Endodermal cell (in vitro differentiated cells): ENCODE measurements around the gene TMEM150C. TPM values are rescaled to one million over a fixed set of nuclear protein-coding genes. Genes with fewer than 3 reads are reported as not detected.

Experiments
- DNase-seq: peaks from one replicate; pipeline ENCODE4 v3.0.0-alpha.2; 2017
- H3K27ac ChIP-seq: 2 replicates; pipeline ENCODE4 v1.5.1; 2013; ENCODE audit warnings: mild to moderate bottlenecking, low read depth, low read length, moderate library complexity
- H3K27me3 ChIP-seq: 2 replicates; pipeline ENCODE4 v1.6.1; 2013; ENCODE audit warnings: mild to moderate bottlenecking, low read length, moderate library complexity; ENCODE audit not compliant: insufficient read depth, control insufficient read depth, poor library complexity, severe bottlenecking
- H3K36me3 ChIP-seq: 2 replicates; pipeline ENCODE4 v1.7.0; 2013; ENCODE audit warnings: mild to moderate bottlenecking, low read length, moderate library complexity; ENCODE audit not compliant: control insufficient read depth, insufficient read depth
- H3K4me1 ChIP-seq: one replicate; pipeline ENCODE4 v1.7.0; 2013; ENCODE audit warnings: low read length; ENCODE audit not compliant: control insufficient read depth, insufficient read depth
- H3K4me3 ChIP-seq: 2 replicates; pipeline ENCODE4 v1.5.1; 2013; ENCODE audit warnings: mild to moderate bottlenecking, low read length, moderate library complexity
- H3K9ac ChIP-seq: 2 replicates; pipeline ENCODE4 v1.6.1; 2013; ENCODE audit warnings: mild to moderate bottlenecking, low read length, moderate library complexity; ENCODE audit not compliant: poor library complexity, severe bottlenecking; ENCODE audit errors: extremely low read depth
- H3K9me3 ChIP-seq: 2 replicates; pipeline ENCODE4 v1.6.1; 2013; ENCODE audit warnings: mild to moderate bottlenecking, low read length, moderate library complexity; ENCODE audit not compliant: control insufficient read depth
- H3K27ac Mint-ChIP-seq: 2 replicates; pipeline ENCODE4 v1.8.0; 2020; ENCODE audit warnings: mixed read lengths
- H3K27me3 Mint-ChIP-seq: 2 replicates; pipeline ENCODE4 v1.8.0; 2021; ENCODE audit warnings: mild to moderate bottlenecking, mixed read lengths; ENCODE audit not compliant: insufficient read depth
- H3K36me3 Mint-ChIP-seq: 2 replicates; pipeline ENCODE4 v1.8.0; 2020; ENCODE audit warnings: low read depth, mixed read lengths
- H3K4me1 Mint-ChIP-seq: 2 replicates; pipeline ENCODE4 v1.8.0; 2020; ENCODE audit warnings: mixed read lengths
- H3K4me3 Mint-ChIP-seq: 2 replicates; pipeline ENCODE4 v1.8.0; 2020; ENCODE audit warnings: mild to moderate bottlenecking, moderate library complexity, mixed read lengths
- H3K9me3 Mint-ChIP-seq: 2 replicates; pipeline ENCODE4 v1.8.0; 2020; ENCODE audit warnings: mild to moderate bottlenecking, mixed read lengths
- WGBS, 2 experiments: methylation state at CpG; one replicate each; pipeline versions ENCODE4 v1.1.5 to v1.1.7; 2013; ENCODE audit warnings: missing lambda C conversion rate in 2 of 2, mixed read lengths in 1 of 2; ENCODE audit not compliant: insufficient coverage in 1 of 2, insufficient read length in 1 of 2; 5-methylcytosine and 5-hydroxymethylcytosine counted together
- total RNA-seq, 2 donors: library from RNA; stranded (reverse); fragmentation: NEBNext Ultra II Directional in 1 of 2; extraction: Animal tissue kit (Norgen Biotek cat#: 25700) in 1 of 2; gene quantifications; 2 replicates in 1 of 2; 3 replicates in 1 of 2; pipeline ENCODE4 v1.2.1, GENCODE V29; 2021
- TF ChIP-seq, protein P1 (sequence below): fragments of 200-600 bp; sonication (generic); conservative IDR thresholded peaks from 2 replicates; pipeline ENCODE4 v1.5.0; 2021; ENCODE audit warnings: antibody characterized with exemption, mild to moderate bottlenecking

The TMEM150C gene
- total RNA-seq, 2 donors from 2014 or later: 29.3 to 32.8 TPM

DNA sequence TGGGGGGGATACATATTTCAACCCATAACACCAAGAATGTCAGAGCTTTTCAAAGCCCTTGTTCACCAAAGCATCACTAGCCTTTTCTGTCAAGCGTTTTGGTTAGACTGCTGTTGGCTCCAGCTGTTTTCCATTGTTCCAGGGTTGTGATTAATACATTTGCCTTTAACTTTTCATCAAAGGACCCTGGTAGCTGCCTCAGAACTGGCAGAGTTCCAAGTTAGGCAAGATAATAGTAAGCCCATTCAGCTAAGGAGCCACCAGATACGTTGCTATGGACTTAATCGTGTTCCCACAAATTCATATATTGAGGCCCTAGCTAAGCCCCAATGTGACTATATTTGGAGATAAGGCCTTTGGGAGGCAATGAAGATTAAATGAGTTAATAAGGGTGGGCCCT is 94.3 kb downstream of the TMEM150C start:
- TF ChIP-seq, protein P1, sequence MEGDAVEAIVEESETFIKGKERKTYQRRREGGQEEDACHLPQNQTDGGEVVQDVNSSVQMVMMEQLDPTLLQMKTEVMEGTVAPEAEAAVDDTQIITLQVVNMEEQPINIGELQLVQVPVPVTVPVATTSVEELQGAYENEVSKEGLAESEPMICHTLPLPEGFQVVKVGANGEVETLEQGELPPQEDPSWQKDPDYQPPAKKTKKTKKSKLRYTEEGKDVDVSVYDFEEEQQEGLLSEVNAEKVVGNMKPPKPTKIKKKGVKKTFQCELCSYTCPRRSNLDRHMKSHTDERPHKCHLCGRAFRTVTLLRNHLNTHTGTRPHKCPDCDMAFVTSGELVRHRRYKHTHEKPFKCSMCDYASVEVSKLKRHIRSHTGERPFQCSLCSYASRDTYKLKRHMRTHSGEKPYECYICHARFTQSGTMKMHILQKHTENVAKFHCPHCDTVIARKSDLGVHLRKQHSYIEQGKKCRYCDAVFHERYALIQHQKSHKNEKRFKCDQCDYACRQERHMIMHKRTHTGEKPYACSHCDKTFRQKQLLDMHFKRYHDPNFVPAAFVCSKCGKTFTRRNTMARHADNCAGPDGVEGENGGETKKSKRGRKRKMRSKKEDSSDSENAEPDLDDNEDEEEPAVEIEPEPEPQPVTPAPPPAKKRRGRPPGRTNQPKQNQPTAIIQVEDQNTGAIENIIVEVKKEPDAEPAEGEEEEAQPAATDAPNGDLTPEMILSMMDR: no peak
- Histone ChIP-seq H3K9me3 (peaks cover 14% of the 10 kb centered on the region), H3K9ac (no peak overlapping the region), H3K27ac (no peak overlapping the region), H3K36me3 (peaks cover 33% of the 10 kb centered on the region), H3K27me3 (no peaks in the 10 kb centered on the region), H3K4me3 (no peak overlapping the region), H3K4me1 (peaks cover 8% of the 10 kb centered on the region)
- no peaks in the 10 kb centered on the region for H3K27me3 Mint-ChIP-seq
- DNase-seq: no peak
- H3K9me3 Mint-ChIP-seq: peaks cover 10% of the 10 kb centered on the region
- no peak overlapping the region for H3K4me3 Mint-ChIP-seq
- peaks cover 24% of the 10 kb centered on the region for H3K36me3 Mint-ChIP-seq
- H3K27ac Mint-ChIP-seq: no peak overlapping the region
- peaks cover 13% of the 10 kb centered on the region for H3K4me1 Mint-ChIP-seq
- 60 to 61% methylated on average over 3 of the region's 3 CpGs for WGBS, 2 experiments

DNA sequence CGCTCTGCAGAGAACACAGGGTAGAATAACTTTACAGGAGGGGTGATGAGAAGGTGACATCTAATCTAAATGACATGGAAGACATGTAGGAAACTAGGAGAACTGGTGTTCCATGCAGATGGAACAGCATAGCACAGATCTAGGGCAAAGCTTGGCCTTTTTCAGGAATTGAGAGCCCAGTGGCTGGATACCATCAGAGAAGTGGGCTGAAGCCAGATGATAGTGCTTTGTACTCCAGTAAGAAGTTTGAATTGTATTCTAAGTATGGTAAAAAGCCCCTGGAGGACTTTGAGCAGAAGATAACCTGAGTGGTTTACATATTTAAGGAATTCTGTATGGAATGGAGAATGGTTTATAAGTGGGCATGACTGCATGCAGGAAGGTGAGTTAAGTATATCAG is 98.6 kb downstream of the TMEM150C start:
- no peak overlapping the region for H3K27ac ChIP-seq
- H3K4me1 Mint-ChIP-seq: peaks cover 3% of the 10 kb centered on the region
- H3K27me3 ChIP-seq: no peaks in the 10 kb centered on the region
- DNase-seq: no peak
- no peak overlapping the region for H3K9ac ChIP-seq
- peaks cover 8% of the 10 kb centered on the region for H3K9me3 ChIP-seq
- WGBS, 2 experiments: 98 to 100% methylated on average over 1 of the region's 1 CpG
- H3K27me3 Mint-ChIP-seq: no peaks in the 10 kb centered on the region
- H3K4me3 ChIP-seq: no peak overlapping the region
- peaks cover 4% of the 10 kb centered on the region for H3K4me1 ChIP-seq
- no peak overlapping the region for H3K4me3 Mint-ChIP-seq
- TF ChIP-seq, protein P1: no peak
- H3K27ac Mint-ChIP-seq: no peak overlapping the region
- peaks cover 34% of the 10 kb centered on the region for H3K36me3 Mint-ChIP-seq
- peaks cover 6% of the 10 kb centered on the region for H3K9me3 Mint-ChIP-seq
- peaks cover 63% of the 10 kb centered on the region for H3K36me3 ChIP-seq

DNA sequence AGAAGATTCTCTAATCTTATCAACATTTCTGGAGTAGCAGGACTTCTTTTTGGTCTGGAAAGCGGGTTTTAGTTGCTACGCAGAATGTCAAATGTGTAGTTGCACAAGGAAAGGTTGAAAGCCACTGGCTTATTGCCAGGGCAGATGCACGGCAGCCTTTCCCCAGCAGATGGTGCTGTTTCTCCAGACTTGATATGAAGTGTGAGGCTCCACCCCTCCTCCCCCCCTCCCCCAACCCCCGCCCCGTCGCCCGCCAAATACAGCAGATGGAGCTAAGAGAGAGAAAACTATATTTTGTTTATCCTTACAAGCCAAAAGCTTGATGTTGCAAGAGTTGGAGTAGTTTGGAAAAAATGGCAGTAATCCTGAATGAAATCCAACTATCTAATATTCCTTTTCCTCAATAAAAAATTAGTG is 99.4 kb downstream of the TMEM150C start:
- WGBS, 2 experiments: 42% methylated on average over 3 of the region's 7 CpGs; no CpG with 5 or more reads in 1 of the 2 experiments
- Mint-ChIP-seq H3K9me3 (no peaks in the 10 kb centered on the region), H3K27ac (no peak overlapping the region), H3K36me3 (peaks cover 33% of the 10 kb centered on the region), H3K27me3 (no peaks in the 10 kb centered on the region), H3K4me1 (peaks cover 3% of the 10 kb centered on the region), H3K4me3 (no peak overlapping the region)
- no peak overlapping the region for H3K4me3 ChIP-seq
- H3K9me3 ChIP-seq: peaks cover under 1% of the 10 kb centered on the region
- no peak overlapping the region for H3K27ac ChIP-seq
- peak; percentile 96 for DNase-seq
- peaks cover 62% of the 10 kb centered on the region for H3K36me3 ChIP-seq
- TF ChIP-seq, protein P1: peak; percentile 93
- no peaks in the 10 kb centered on the region for H3K27me3 ChIP-seq
- peaks cover 8% of the 10 kb centered on the region for H3K4me1 ChIP-seq
- H3K9ac ChIP-seq: no peak overlapping the region
